Trophoblast cell (in vitro differentiated cells and primary cell): ENCODE data around the gene CREB5.
A peak's percentile ranks its signal among the peaks of the same experiment; 100 is the strongest.

Experiments
- DNase-seq, 2 donors: peaks; one replicate each; pipeline ENCODE4 v3.0.0-alpha.2; 2016
- H2AFZ ChIP-seq: 2 replicates; pipeline ENCODE4 v1.6.1; 2013; ENCODE audit warnings: low read length, moderate library complexity, mild to moderate bottlenecking; ENCODE audit not compliant: insufficient read depth, poor library complexity
- H2AK5ac ChIP-seq: 2 replicates; pipeline ENCODE4 v1.6.1; 2013; ENCODE audit warnings: mild to moderate bottlenecking, low read length
- H2BK120ac ChIP-seq: 2 replicates; pipeline ENCODE4 v1.6.1; 2013; ENCODE audit warnings: low read length, mild to moderate bottlenecking, moderate library complexity; ENCODE audit not compliant: insufficient read depth, poor library complexity
- H2BK12ac ChIP-seq: 2 replicates; pipeline ENCODE4 v1.6.1; 2013; ENCODE audit warnings: mild to moderate bottlenecking, low read length, moderate library complexity
- H2BK5ac ChIP-seq: 2 replicates; pipeline ENCODE4 v1.6.1; 2013; ENCODE audit warnings: low read length, low read depth, moderate library complexity, mild to moderate bottlenecking; ENCODE audit not compliant: poor library complexity
- H3K14ac ChIP-seq: 2 replicates; pipeline ENCODE4 v1.6.1; 2013; ENCODE audit warnings: mild to moderate bottlenecking, low read length
- H3K18ac ChIP-seq: 2 replicates; pipeline ENCODE4 v1.6.1; 2013; ENCODE audit warnings: mild to moderate bottlenecking, low read length
- H3K23ac ChIP-seq: 2 replicates; pipeline ENCODE4 v1.6.1; 2013; ENCODE audit warnings: low read length
- H3K27ac ChIP-seq: 2 replicates; pipeline ENCODE4 v1.5.1; 2013; ENCODE audit warnings: low read depth, mild to moderate bottlenecking, inconsistent platforms, low read length, moderate library complexity
- H3K27me3 ChIP-seq: 2 replicates; pipeline ENCODE4 v1.6.1; 2013; ENCODE audit warnings: inconsistent platforms, mild to moderate bottlenecking, low read length, moderate library complexity; ENCODE audit not compliant: insufficient read depth
- H3K36me3 ChIP-seq, 2 experiments: 1 replicate in 1 of 2; 2 replicates in 1 of 2; pipeline ENCODE4 v1.6.1; 2013; ENCODE audit warnings: low read length in 2 of 2, mild to moderate bottlenecking in 2 of 2, moderate library complexity in 1 of 2; ENCODE audit not compliant: insufficient read depth in 2 of 2, control insufficient read depth in 1 of 2
- H3K4ac ChIP-seq: 2 replicates; pipeline ENCODE4 v1.6.1; 2013; ENCODE audit warnings: low read depth, mild to moderate bottlenecking, low read length, moderate library complexity
- H3K4me1 ChIP-seq, 2 experiments: 1 replicate in 1 of 2; 2 replicates in 1 of 2; pipeline ENCODE4 v1.6.1; 2013; ENCODE audit warnings: low read length in 2 of 2, mild to moderate bottlenecking in 2 of 2, moderate library complexity in 1 of 2; ENCODE audit not compliant: insufficient read depth in 2 of 2, control insufficient read depth in 1 of 2
- H3K4me2 ChIP-seq: 2 replicates; pipeline ENCODE4 v1.6.1; 2013; ENCODE audit warnings: inconsistent platforms, mild to moderate bottlenecking, low read length, moderate library complexity
- H3K4me3 ChIP-seq: 2 replicates; pipeline ENCODE4 v1.5.1; 2013; ENCODE audit warnings: mild to moderate bottlenecking, low read depth, low read length, inconsistent platforms
- H3K79me1 ChIP-seq: one replicate; pipeline ENCODE4 v1.6.1; 2013; ENCODE audit warnings: low read length
- H3K79me2 ChIP-seq: 2 replicates; pipeline ENCODE4 v1.6.1; 2013; ENCODE audit warnings: low read length, mild to moderate bottlenecking; ENCODE audit not compliant: control insufficient read depth, insufficient read depth, poor library complexity
- H3K9ac ChIP-seq: 2 replicates; pipeline ENCODE4 v1.6.1; 2013; ENCODE audit warnings: mild to moderate bottlenecking, low read length
- H3K9me3 ChIP-seq: 2 replicates; pipeline ENCODE4 v1.6.1; 2013; ENCODE audit warnings: low read depth, mild to moderate bottlenecking, control low read depth, inconsistent platforms, low read length; ENCODE audit not compliant: insufficient read depth
- H4K12ac ChIP-seq: 2 replicates; pipeline ENCODE4 v1.6.1; 2013; ENCODE audit warnings: low read depth, mild to moderate bottlenecking, low read length, moderate library complexity
- H4K8ac ChIP-seq: 2 replicates; pipeline ENCODE4 v1.6.1; 2013; ENCODE audit warnings: low read depth, mild to moderate bottlenecking, low read length, moderate library complexity
- H4K91ac ChIP-seq: one replicate; pipeline ENCODE4 v1.6.1; 2013; ENCODE audit warnings: low read depth, mild to moderate bottlenecking, low read length, moderate library complexity
- WGBS: extraction: QIAGEN DNeasy Blood & Tissue Kit; methylation state at CpG from one replicate; pipeline ENCODE4 v1.1.7; 2013; ENCODE audit warnings: missing lambda C conversion rate; ENCODE audit not compliant: insufficient read length, insufficient coverage; ENCODE audit errors: extremely low coverage; 5-methylcytosine and 5-hydroxymethylcytosine counted together

CREB5 gene

DNA sequence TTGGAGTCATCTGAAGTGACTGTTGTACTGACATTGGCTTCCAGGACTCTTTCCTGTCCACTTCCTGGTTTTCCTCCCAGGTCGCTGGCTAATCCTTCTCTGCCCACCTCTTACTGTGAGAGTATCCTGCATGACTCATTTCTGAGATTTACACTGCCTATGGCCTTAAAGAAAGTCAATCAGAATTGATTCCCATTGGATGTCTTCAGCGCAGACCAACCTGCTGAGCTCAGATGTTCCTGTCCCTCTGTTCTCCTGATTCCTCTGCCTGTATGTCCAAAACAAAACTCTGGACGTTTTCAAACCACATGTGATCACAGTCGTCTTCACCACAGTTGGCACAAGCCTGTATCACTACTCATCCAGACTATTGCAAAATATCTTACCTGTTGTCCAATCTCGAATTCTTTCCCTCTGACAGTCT is 262.1 kb downstream of the CREB5 start:
- Histone ChIP-seq H2BK120ac (no peak overlapping the region), H3K23ac (no peak overlapping the region), H3K79me2 (no peaks in the 10 kb centered on the region), H3K14ac (no peak overlapping the region), H2BK5ac (no peak overlapping the region), H3K18ac (no peak overlapping the region), H4K91ac (no peak overlapping the region), H3K4me1 (peaks cover 0 to 5% of the 10 kb centered on the region in 2 experiments), H3K9ac (no peak overlapping the region), H3K27me3 (no peaks in the 10 kb centered on the region), H2AK5ac (no peak overlapping the region), H3K9me3 (no peaks in the 10 kb centered on the region), H4K12ac (no peak overlapping the region), H3K27ac (no peak overlapping the region), H3K4me3 (no peak overlapping the region), H3K4ac (no peak overlapping the region), H4K8ac (no peak overlapping the region), H3K79me1 (no peaks in the 10 kb centered on the region), H2BK12ac (no peak overlapping the region), H3K4me2 (no peak overlapping the region), H2AFZ (no peak overlapping the region), H3K36me3 (no peaks in the 10 kb centered on the region)
- DNase-seq = peak; percentile 48 to 89
- no CpG with 5 or more reads among the region's 5 CpGs for WGBS

- Histone ChIP-seq H3K27me3 (no peaks in the 10 kb centered on the region), H3K27ac (no peak overlapping the region), H2BK5ac (no peak overlapping the region), H2BK120ac (no peak overlapping the region), H3K9ac (no peak overlapping the region), H3K4ac (no peak overlapping the region), H3K4me1 (peaks cover 0 to 5% of the 10 kb centered on the region in 2 experiments), H2AK5ac (no peak overlapping the region), H2AFZ (no peak overlapping the region), H2BK12ac (no peak overlapping the region), H4K8ac (no peak overlapping the region), H3K79me2 (no peaks in the 10 kb centered on the region), H3K14ac (no peak overlapping the region), H3K23ac (no peak overlapping the region), H3K4me2 (no peak overlapping the region), H3K4me3 (no peak overlapping the region), H4K12ac (no peak overlapping the region), H3K18ac (no peak overlapping the region), H3K79me1 (no peaks in the 10 kb centered on the region), H3K9me3 (no peaks in the 10 kb centered on the region), H3K36me3 (no peaks in the 10 kb centered on the region), H4K91ac (no peak overlapping the region)
- DNase-seq = no peak
- no CpG with 5 or more reads among the region's 3 CpGs for WGBS
These were observed 263.1 kb downstream of the CREB5 start for GRCh38 chr7:28675429-28675828.

DNA sequence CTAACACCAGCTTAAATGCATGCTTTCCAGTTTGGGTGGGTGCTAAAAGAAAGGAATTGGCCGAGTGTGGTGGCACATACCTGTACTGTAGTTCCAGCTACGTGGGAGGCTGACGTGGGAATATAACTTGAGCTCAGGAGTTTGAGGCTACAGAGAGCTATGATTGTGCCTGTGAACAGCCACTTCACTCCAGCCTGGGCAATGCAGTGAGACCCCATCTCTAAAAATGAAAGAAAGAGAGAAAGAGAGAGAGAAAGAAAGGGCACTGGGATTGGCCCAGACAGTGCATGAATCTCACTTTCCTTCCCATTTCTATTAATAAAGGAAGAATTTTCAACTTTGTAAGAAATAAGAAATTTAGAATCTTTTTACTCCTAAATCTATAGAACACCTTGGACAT is 265.4 kb downstream of the CREB5 start:
- Histone ChIP-seq H2AK5ac (no peak overlapping the region), H3K18ac (no peak overlapping the region), H3K4me2 (no peak overlapping the region), H3K4me1 (peaks cover 0 to 5% of the 10 kb centered on the region in 2 experiments), H2BK5ac (no peak overlapping the region), H3K9ac (no peak overlapping the region), H3K27me3 (no peaks in the 10 kb centered on the region), H2AFZ (no peak overlapping the region), H3K36me3 (no peaks in the 10 kb centered on the region), H3K79me2 (no peaks in the 10 kb centered on the region), H2BK12ac (no peak overlapping the region), H4K8ac (no peak overlapping the region), H4K12ac (no peak overlapping the region), H3K27ac (no peak overlapping the region), H3K14ac (no peak overlapping the region), H3K79me1 (no peaks in the 10 kb centered on the region), H3K4ac (no peak overlapping the region), H3K4me3 (no peak overlapping the region), H2BK120ac (no peak overlapping the region), H4K91ac (no peak overlapping the region), H3K23ac (no peak overlapping the region), H3K9me3 (no peaks in the 10 kb centered on the region)
- DNase-seq = no peak
- no CpG with 5 or more reads among the region's 3 CpGs for WGBS

- Histone ChIP-seq H3K27me3 (no peaks in the 10 kb centered on the region), H4K91ac (no peak overlapping the region), H3K79me2 (no peaks in the 10 kb centered on the region), H2AK5ac (no peak overlapping the region), H3K36me3 (no peaks in the 10 kb centered on the region), H3K4me1 (peaks cover 0 to 5% of the 10 kb centered on the region in 2 experiments), H4K12ac (no peak overlapping the region), H3K27ac (no peak overlapping the region), H4K8ac (no peak overlapping the region), H3K4me3 (no peak overlapping the region), H2BK12ac (no peak overlapping the region), H3K9me3 (no peaks in the 10 kb centered on the region), H3K9ac (no peak overlapping the region), H3K4me2 (no peak overlapping the region), H2BK5ac (no peak overlapping the region), H3K14ac (no peak overlapping the region), H3K18ac (no peak overlapping the region), H2BK120ac (no peak overlapping the region), H3K4ac (no peak overlapping the region), H3K79me1 (no peaks in the 10 kb centered on the region), H2AFZ (no peak overlapping the region), H3K23ac (no peak overlapping the region)
- no CpG with 5 or more reads among the region's 2 CpGs for WGBS
- no peak for DNase-seq
These were observed 266.2 kb downstream of the CREB5 start for GRCh38 chr7:28678431-28678965.
